Aorta (tissue), 5 donors: Measurements from ENCODE around the gene YPEL4. TPM values are rescaled to one million over a fixed set of nuclear protein-coding genes. Genes with fewer than 3 reads are reported as not detected.
A peak's percentile ranks its signal among the peaks of the same experiment; 100 is the strongest.

Source experiments
- ATAC-seq: fragments of 200-7000 bp; cut with Tn5 transposase; one replicate; pipeline ENCODE4 v1.9.1; 2022; ENCODE audit warnings: moderate library complexity; ENCODE audit not compliant: low FRiP score
- DNase-seq, 2 donors: peaks; one replicate each; pipeline ENCODE4 v3.0.0-alpha.2; 2020
- H3K27ac ChIP-seq, 2 donors: one replicate each; pipeline ENCODE4 v1.5.1; 2013; ENCODE audit warnings: low read length in 2 of 2, mild to moderate bottlenecking in 2 of 2, moderate library complexity in 2 of 2, control low read depth in 1 of 2, inconsistent platforms in 1 of 2, low read depth in 1 of 2
- H3K27me3 ChIP-seq, 2 donors: one replicate each; pipeline ENCODE4 v1.6.1; 2013; ENCODE audit warnings: control low read depth in 1 of 2, low read length in 1 of 2, mild to moderate bottlenecking in 1 of 2, moderate library complexity in 1 of 2; ENCODE audit not compliant: insufficient read depth in 2 of 2, control insufficient read depth in 1 of 2
- H3K36me3 ChIP-seq, 2 donors: one replicate each; pipeline ENCODE4 v1.6.1; 2013; ENCODE audit warnings: control low read depth in 1 of 2, low read length in 1 of 2, mild to moderate bottlenecking in 1 of 2; ENCODE audit not compliant: insufficient read depth in 2 of 2, control insufficient read depth in 1 of 2
- H3K4me1 ChIP-seq, 2 donors: one replicate each; pipeline ENCODE4 v1.6.1; 2013; ENCODE audit warnings: low read length in 2 of 2, control low read depth in 1 of 2, mild to moderate bottlenecking in 1 of 2, moderate library complexity in 1 of 2; ENCODE audit not compliant: insufficient read depth in 2 of 2, control insufficient read depth in 1 of 2
- H3K4me3 ChIP-seq, 2 donors: one replicate each; pipeline ENCODE4 v1.5.1; 2013; ENCODE audit warnings: low read length in 2 of 2, control low read depth in 1 of 2, mild to moderate bottlenecking in 1 of 2
- H3K9me3 ChIP-seq: one replicate; pipeline ENCODE4 v1.6.1; 2013; ENCODE audit warnings: mild to moderate bottlenecking, low read length; ENCODE audit not compliant: control insufficient read depth
- WGBS, 2 donors: extraction: QIAGEN DNeasy Blood & Tissue Kit; methylation state at CpG; one replicate each; pipeline ENCODE4 v1.1.7; 2013; 5-methylcytosine and 5-hydroxymethylcytosine counted together
- intact Hi-C, 2 donors: fragments of 100-400 bp; cut with DNase I; formaldehyde crosslinking; loops; one replicate each; pipeline versions ENCODE4 v1.14.2 to v1.15.0; 2022
- microRNA-seq, 2 donors: library from miRNA; unstranded; fragments of <30 nt; microRNA quantifications; one replicate each; pipeline ENCODE4 v1.2.0, GENCODE V29; 2020
- polyA plus RNA-seq, 2 donors: library from polyadenylated mRNA; stranded (reverse); fragments of 200-250 nt; gene quantifications; one replicate each; pipeline ENCODE4 v1.2.3, GENCODE V29; 2013
- total RNA-seq, 2 donors: library from RNA; stranded (reverse); fragmentation: NEBNext Ultra II Directional; extraction: Animal tissue kit (Norgen Biotek cat#: 25700); gene quantifications; one replicate each; pipeline ENCODE4 v1.2.1, GENCODE V29; 2021
- donor health status: healthy with polysubstance abuse.
- donor health status: Bipolar disorder and iron deficiency.
- donor health status: DM: no; HTN: no; CAD: no.
- donor health status: DM: no; HTN: no; CAD: no.
- donor health status: DM: yes; HTN: yes; CAD: no.

YPEL4 gene
- total and polyA plus RNA-seq, 4 donors = 0.97 to 6.2 (median 2.4) TPM

DNA sequence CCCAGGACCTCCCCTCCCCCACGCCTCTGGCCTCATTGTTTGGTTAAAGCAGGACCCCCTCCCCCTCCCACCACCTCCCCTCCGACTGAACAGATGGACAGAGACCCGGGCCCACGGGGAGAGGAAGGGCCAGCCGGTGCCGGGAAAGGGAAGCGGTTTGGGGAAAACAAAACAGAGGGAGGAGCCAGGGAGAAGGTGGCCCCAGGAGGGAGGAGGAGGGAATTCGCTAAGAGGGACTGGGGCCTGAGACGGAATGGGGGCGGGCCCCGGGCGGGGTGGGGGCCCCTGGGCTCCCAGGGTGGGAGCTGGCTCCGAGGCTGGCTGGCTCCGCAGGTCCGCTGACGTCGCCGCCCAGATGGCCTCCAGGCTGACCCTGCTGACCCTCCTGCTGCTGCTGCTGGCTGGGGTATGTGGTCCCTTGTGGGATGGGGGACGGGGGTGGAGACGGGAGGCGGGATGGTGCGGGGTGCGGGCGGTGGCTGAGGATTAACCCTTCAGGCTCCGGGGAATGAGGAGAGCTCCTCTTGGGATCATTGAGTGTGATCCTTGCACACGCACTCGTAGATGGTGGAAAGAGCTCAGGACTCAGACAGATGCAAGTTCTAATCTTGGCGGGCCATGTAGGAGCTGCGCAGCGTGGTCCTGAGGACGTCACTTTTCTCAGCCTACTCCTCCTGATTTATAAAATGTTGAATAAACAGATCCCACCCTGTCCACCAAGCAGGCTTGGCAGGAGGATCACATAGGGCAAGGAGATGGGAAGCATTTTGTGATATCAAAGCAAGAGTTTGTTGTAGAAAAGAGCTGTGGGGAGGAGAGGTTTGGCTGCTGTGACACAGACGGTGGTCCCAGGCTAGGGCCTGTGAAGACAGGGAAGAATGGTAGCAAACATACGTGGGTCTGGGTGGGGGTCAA, 51.5 kb downstream of the YPEL4 start:
- no peaks in the 10 kb centered on the region for H3K9me3 ChIP-seq
- ATAC-seq = peak; percentile 96
- 0 to 1% methylated on average over 26 to 33 of the region's 33 CpGs for WGBS, 2 donors
- DNase-seq = peak; percentile 89 to 91
- H3K4me1 ChIP-seq = peaks cover 0 to 4% of the 10 kb centered on the region in 2 donors
- H3K27ac ChIP-seq = peak overlapping the region; percentile 49 to 99
- peak overlapping the region; percentile 55 to 83 for H3K4me3 ChIP-seq
- no peaks in the 10 kb centered on the region for H3K27me3 ChIP-seq
- intact Hi-C loops = loop anchor here (2.0 to 5.0 kb wide), 3 partner anchors 29 to 44 kb away; no protein-coding TSS in a partner anchor
- no peaks in the 10 kb centered on the region for H3K36me3 ChIP-seq

DNA sequence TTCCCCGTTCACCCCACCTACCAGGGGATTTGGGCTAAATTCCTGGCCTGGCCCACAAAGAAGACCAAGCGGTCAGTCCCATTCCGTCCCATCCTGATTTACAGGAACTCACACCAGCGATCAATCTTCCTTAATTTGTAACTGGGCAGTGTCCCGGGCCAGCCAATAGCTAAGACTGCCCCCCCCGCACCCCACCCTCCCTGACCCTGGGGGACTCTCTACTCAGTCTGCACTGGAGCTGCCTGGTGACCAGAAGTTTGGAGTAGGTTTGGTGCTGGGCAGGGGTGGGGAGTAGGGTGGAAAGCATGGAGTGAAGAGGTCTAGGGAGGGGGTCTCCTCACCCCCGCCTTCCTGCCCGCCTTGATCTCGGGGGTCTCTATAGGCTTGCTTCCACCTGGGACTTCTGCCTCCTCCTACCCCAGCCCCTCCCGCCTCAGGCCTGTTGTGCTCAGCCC, 52.2 kb downstream of the YPEL4 start, which contains the start of gene SERPING1:
TSS of gene SERPING1 (plus strand) at position 225 of the 455 bp plus-strand sequence. CDS start 586 bp downstream, outside the sequence.
- no peaks in the 10 kb centered on the region for H3K36me3 ChIP-seq
- no peaks in the 10 kb centered on the region for H3K9me3 ChIP-seq
- intact Hi-C loops = loop anchor here (5.0 kb wide), 2 partner anchors 40 to 45 kb away; no protein-coding TSS in a partner anchor
- peak; percentile 89 for ATAC-seq
- peak within 1 kb of the TSS; percentile 55 to 83 for H3K4me3 ChIP-seq
- peaks cover 0 to 4% of the 10 kb centered on the region in 2 donors for H3K4me1 ChIP-seq
- no peaks in the 10 kb centered on the region for H3K27me3 ChIP-seq
- H3K27ac ChIP-seq = peak within 1 kb of the TSS; percentile 72 to 99
- 2 to 3% methylated on average over 10 of the region's 10 CpGs for WGBS, 2 donors
- DNase-seq = peak; percentile 83 to 89

DNA sequence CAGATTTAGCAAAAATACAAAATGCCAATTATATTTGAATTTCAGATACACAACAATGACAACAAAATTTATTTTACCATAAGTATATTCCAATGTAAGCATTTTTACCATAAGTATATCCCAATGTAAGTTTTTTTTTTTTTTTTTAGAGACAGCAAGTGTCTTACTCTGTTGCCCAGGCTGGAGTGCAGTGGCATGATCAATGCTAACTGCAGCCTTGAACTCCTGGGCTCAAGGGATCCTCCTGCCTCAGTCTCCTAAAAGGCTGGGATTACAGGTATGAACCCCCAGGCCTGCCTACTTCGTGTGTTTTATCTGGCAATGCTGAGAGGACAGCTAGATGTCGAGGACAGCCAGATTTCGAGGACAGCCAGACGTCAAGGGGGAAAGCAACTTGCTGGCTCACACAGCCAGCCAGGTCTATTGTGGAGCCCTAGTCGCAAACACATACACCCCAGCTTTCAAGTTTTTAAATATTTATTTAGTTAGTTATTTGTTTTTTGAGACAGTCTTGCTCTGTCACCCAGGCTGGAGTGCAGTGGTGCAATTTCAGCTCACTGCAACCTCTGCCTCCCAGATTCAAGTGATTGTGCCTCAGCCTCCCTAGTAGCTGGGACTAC, 53.3 kb downstream of the YPEL4 start:
- DNase-seq (no peak), ATAC-seq (no peak)
- H3K4me3 ChIP-seq = no peak overlapping the region
- H3K9me3 ChIP-seq = no peaks in the 10 kb centered on the region
- WGBS, 2 donors = 77 to 79% methylated on average over 5 of the region's 5 CpGs
- no peaks in the 10 kb centered on the region for H3K27me3 ChIP-seq
- H3K36me3 ChIP-seq = no peaks in the 10 kb centered on the region
- intact Hi-C loops = loop anchor here (5.0 kb wide), 2 partner anchors 41 to 46 kb away; no protein-coding TSS in a partner anchor
- H3K4me1 ChIP-seq = peaks cover 0 to 4% of the 10 kb centered on the region in 2 donors
- H3K27ac ChIP-seq = peak overlapping the region in 1 of 2 donors; percentile 99

Small RNAs within 50 kb of the gene (microRNA-seq; reads per million reads assigned to microRNA genes)
- gene MIR130A = 9,321 to 10,455 reads per million in 2 donors

Other genes starting within 250 kb of the YPEL4 start
- gene SLC43A3, start 222.8 kb downstream of the YPEL4 start, total RNA-seq = 10 to 100 TPM; 59.7 to 97.8 TPM
- gene SLC43A3, start 222.8 kb downstream of the YPEL4 start, polyA plus RNA-seq = 10 to 100 TPM; 28.0 to 30.4 TPM
- 1 to 10 TPM; 1.1 to 4.3 TPM for gene RTN4RL2, start 189.4 kb downstream of the YPEL4 start, total RNA-seq
- under 1 TPM in 1 of 2 donors, not detected in 1; 0.20 TPM for gene RTN4RL2, start 189.4 kb downstream of the YPEL4 start, polyA plus RNA-seq
- 10 to 100 TPM in 1 of 2 donors, 1 to 10 TPM in 1; 7.6 to 15.8 TPM for gene SLC43A1, start 134.2 kb downstream of the YPEL4 start, total RNA-seq
- 10 to 100 TPM in 1 of 2 donors, 1 to 10 TPM in 1; 8.6 to 19.6 TPM for gene SLC43A1, start 134.2 kb downstream of the YPEL4 start, polyA plus RNA-seq
- gene TIMM10, start 119.2 kb downstream of the YPEL4 start, total RNA-seq = 10 to 100 TPM; 30.8 to 40.0 TPM
- gene TIMM10, start 119.2 kb downstream of the YPEL4 start, polyA plus RNA-seq = 10 to 100 TPM; 34.7 to 71.1 TPM
- not detected for gene SMTNL1, start 112.3 kb downstream of the YPEL4 start, total RNA-seq
- not detected for gene SMTNL1, start 112.3 kb downstream of the YPEL4 start, polyA plus RNA-seq
- gene UBE2L6, start 82.2 kb downstream of the YPEL4 start, total RNA-seq = 10 to 100 TPM; 42.0 to 68.9 TPM
- gene UBE2L6, start 82.2 kb downstream of the YPEL4 start, polyA plus RNA-seq = 10 to 100 TPM; 44.8 to 45.2 TPM
- 1,000 to 10,000 TPM in 1 of 2 donors, 100 to 1,000 TPM in 1; 723 to 1,015 TPM for gene SERPING1, start 52.2 kb downstream of the YPEL4 start, total RNA-seq
- 100 to 1,000 TPM; 473 to 867 TPM for gene SERPING1, start 52.2 kb downstream of the YPEL4 start, polyA plus RNA-seq
- 10 to 100 TPM; 10.0 to 10.6 TPM for gene CLP1, start 7.8 kb upstream of the YPEL4 start, total RNA-seq
- gene CLP1, start 7.8 kb upstream of the YPEL4 start, polyA plus RNA-seq = 10 to 100 TPM in 1 of 2 donors, 1 to 10 TPM in 1; 6.7 to 10.8 TPM
- gene ZDHHC5, start 18.2 kb upstream of the YPEL4 start, total RNA-seq = 10 to 100 TPM; 47.9 to 51.0 TPM
- 10 to 100 TPM; 11.3 to 17.6 TPM for gene ZDHHC5, start 18.2 kb upstream of the YPEL4 start, polyA plus RNA-seq
- gene MED19, start 62.3 kb upstream of the YPEL4 start, total RNA-seq = 10 to 100 TPM in 1 of 2 donors, 1 to 10 TPM in 1; 8.8 to 11.6 TPM
- 10 to 100 TPM in 1 of 2 donors, 1 to 10 TPM in 1; 9.9 to 11.8 TPM for gene MED19, start 62.3 kb upstream of the YPEL4 start, polyA plus RNA-seq
- gene TMX2, start 62.7 kb upstream of the YPEL4 start, total RNA-seq = 10 to 100 TPM; 40.6 to 47.8 TPM
- gene TMX2, start 62.7 kb upstream of the YPEL4 start, polyA plus RNA-seq = 10 to 100 TPM; 44.1 to 50.8 TPM
- gene SELENOH, start 91.6 kb upstream of the YPEL4 start, total RNA-seq = 10 to 100 TPM; 65.0 to 75.1 TPM
- gene SELENOH, start 91.6 kb upstream of the YPEL4 start, polyA plus RNA-seq = 100 to 1,000 TPM; 126 to 158 TPM
- gene BTBD18, start 101.9 kb upstream of the YPEL4 start, total RNA-seq = not detected
- under 1 TPM in 1 of 2 donors, not detected in 1; 0.05 TPM for gene BTBD18, start 101.9 kb upstream of the YPEL4 start, polyA plus RNA-seq
- gene CTNND1, start 111.9 kb upstream of the YPEL4 start, total RNA-seq = 100 to 1,000 TPM; 167 to 213 TPM
- gene CTNND1, start 111.9 kb upstream of the YPEL4 start, polyA plus RNA-seq = 10 to 100 TPM; 31.6 to 35.8 TPM